HCT116 (cell line): Measurements from ENCODE around the gene CNTNAP2. TPM values are rescaled to one million over a fixed set of nuclear protein-coding genes. Genes with fewer than 3 reads are reported as not detected.

ENCODE experiments used
- ATAC-seq: fragments of 200-7000 bp; cut with Tn5 transposase; 2 replicates; pipeline ENCODE4 v1.9.1; 2020; ENCODE audit warnings: mild to moderate bottlenecking, moderate library complexity
- BruUV-seq: library from RNA; stranded (reverse); fragments of 400-500 nt; replicated peaks from 2 replicates; lab custom pipeline; 2021; lab: Mats Ljungman, UMichigan
- CTCF ChIA-PET: fragments of 300-600 bp; sonication (Branson Sonifier 250); formaldehyde crosslinking; loops from one replicate; lab custom pipeline; 2021; ENCODE audit warnings: antibody characterized with exemption; lab: Charles Lee
- POLR2A ChIA-PET: fragments of 300-600, 350-600 bp; sonication (Branson Sonifier 250); formaldehyde crosslinking; loops from one replicate; lab custom pipeline; 2021; ENCODE audit warnings: antibody characterized with exemption; lab: Charles Lee
- RAD21 ChIA-PET, 2 experiments: fragments of 300-600 bp; sonication (Branson Sonifier 250); formaldehyde crosslinking; loops; one replicate each; lab custom pipeline; 2023; ENCODE audit warnings: low total read pairs in 2 of 2; ENCODE audit not compliant: uncharacterized antibody in 2 of 2, unreplicated experiment in 2 of 2, low non-redundant PET in 1 of 2; lab: Charles Lee
- DNase-seq: peaks from one replicate; pipeline ENCODE4 v3.0.0-alpha.2; 2010; ENCODE audit warnings: low read depth, low spot score
- H2AFZ ChIP-seq: fragments of 200-600 bp; shearing (Covaris generic), sonication (generic); 2 replicates; pipeline ENCODE4 v1.6.1; 2017; ENCODE audit warnings: low read depth, mixed run types, mixed read lengths, antibody characterized with exemption, low read length; ENCODE audit not compliant: poor library complexity, severe bottlenecking
- H3K27ac ChIP-seq: 2 replicates; pipeline ENCODE4 v1.5.1; 2012; ENCODE audit warnings: low read depth, low read length
- H3K27me3 ChIP-seq: fragments of 200-600 bp; sonication (generic); 2 replicates; pipeline ENCODE4 v1.6.1; 2016; ENCODE audit warnings: mixed run types, low read length, mixed read lengths; ENCODE audit not compliant: insufficient read depth
- H3K36me3 ChIP-seq, 2 experiments: fragments of 200-500 bp in 1 of 2; fragments of 200-600 bp in 1 of 2; sonication (Bioruptor generic) in 1 of 2; sonication (generic) in 1 of 2; 2 replicates each; pipeline versions ENCODE4 v1.5.1 to v1.6.1; 2014 to 2016; ENCODE audit warnings: low read length in 2 of 2, inconsistent platforms in 1 of 2, mixed read lengths in 1 of 2, mixed run types in 1 of 2; ENCODE audit not compliant: insufficient read depth in 2 of 2, control insufficient read depth in 1 of 2
- H3K4me1 ChIP-seq, 2 experiments: fragments of 200-600 bp in 1 of 2; sonication (generic) in 1 of 2; 2 replicates each; pipeline versions ENCODE4 v1.5.1 to v1.6.1; 2012 to 2017; ENCODE audit warnings: low read length in 2 of 2, inconsistent platforms in 1 of 2, mild to moderate bottlenecking in 1 of 2, mixed read lengths in 1 of 2, mixed run types in 1 of 2, moderate library complexity in 1 of 2; ENCODE audit not compliant: insufficient read depth in 2 of 2, control insufficient read depth in 1 of 2
- H3K4me2 ChIP-seq: fragments of 200-600 bp; sonication (generic); 2 replicates; pipeline ENCODE4 v1.6.1; 2017; ENCODE audit warnings: mixed run types, low read length, mixed read lengths
- H3K4me3 ChIP-seq, 2 experiments: fragments of 200-600 bp in 1 of 2; sonication (generic) in 1 of 2; replicated peaks in 1 of 2; 2 replicates each; pipeline ENCODE4 v1.5.1; 2011 to 2016; ENCODE audit warnings: low read length in 2 of 2, control low read depth in 1 of 2, low read depth in 1 of 2, mild to moderate bottlenecking in 1 of 2, mixed read lengths in 1 of 2, mixed run types in 1 of 2
- H3K79me2 ChIP-seq: fragments of 200-600 bp; sonication (generic); 2 replicates; pipeline ENCODE4 v1.6.1; 2017; ENCODE audit warnings: mild to moderate bottlenecking, mixed run types, low read length, moderate library complexity, mixed read lengths; ENCODE audit not compliant: insufficient read depth
- H3K9ac ChIP-seq: fragments of 200-600 bp; sonication (generic); 2 replicates; pipeline ENCODE4 v1.6.1; 2016; ENCODE audit warnings: low read length, mixed read lengths
- H3K9me2 ChIP-seq: fragments of 200-600 bp; sonication (generic), shearing (Covaris generic); 2 replicates; pipeline ENCODE4 v1.6.1; 2017; ENCODE audit warnings: mixed run types, mild to moderate bottlenecking, moderate library complexity; ENCODE audit not compliant: insufficient read depth
- H3K9me3 ChIP-seq, 2 experiments: fragments of 200-500 bp in 1 of 2; fragments of 200-600 bp in 1 of 2; sonication (Bioruptor generic) in 1 of 2; sonication (generic) in 1 of 2; 2 replicates each; pipeline ENCODE4 v1.6.1; 2014 to 2017; ENCODE audit warnings: low read length in 2 of 2, mixed read lengths in 2 of 2, inconsistent platforms in 1 of 2, low read depth in 1 of 2, mild to moderate bottlenecking in 1 of 2, mixed run types in 1 of 2, moderate library complexity in 1 of 2; ENCODE audit not compliant: control insufficient read depth in 1 of 2, insufficient read depth in 1 of 2
- H4K20me1 ChIP-seq: fragments of 200-600 bp; sonication (generic), shearing (Covaris generic); 2 replicates; pipeline ENCODE4 v1.6.1; 2017; ENCODE audit warnings: mixed run types, mild to moderate bottlenecking, moderate library complexity; ENCODE audit not compliant: insufficient read depth
- CEBPB ChIP-seq: IDR thresholded peaks from 2 replicates; pipeline ENCODE4 v1.6.1; 2012; ENCODE audit warnings: low read depth
- EGR1 ChIP-seq: IDR thresholded peaks from 2 replicates; pipeline ENCODE4 v1.6.1; 2012; ENCODE audit warnings: low read depth
- ELF1 ChIP-seq: IDR thresholded peaks from 2 replicates; pipeline ENCODE4 v1.6.1; 2012; ENCODE audit warnings: low read depth, borderline replicate concordance
- EZH2 ChIP-seq: fragments of 200-600 bp; sonication (generic); IDR thresholded peaks from 2 replicates; pipeline ENCODE4 v1.6.1; 2017; ENCODE audit warnings: antibody characterized with exemption, mixed run types
- EZH2phosphoT487 ChIP-seq: fragments of 200-600 bp; IDR thresholded peaks from 2 replicates; pipeline ENCODE4 v1.6.1; 2018; ENCODE audit warnings: antibody characterized with exemption, borderline replicate concordance
- JUND ChIP-seq: IDR thresholded peaks from 2 replicates; pipeline ENCODE4 v1.6.1; 2012
- POLR2A ChIP-seq: IDR thresholded peaks from 2 replicates; pipeline ENCODE4 v1.7.0; 2011; ENCODE audit warnings: borderline replicate concordance; ENCODE audit not compliant: insufficient read depth, insufficient read length; ENCODE audit errors: extremely low read depth
- POLR2AphosphoS5 ChIP-seq: IDR thresholded peaks from 2 replicates; pipeline ENCODE4 v1.6.1; 2011; ENCODE audit warnings: mild to moderate bottlenecking, low read depth, low read length, moderate library complexity
- RAD21 ChIP-seq: IDR thresholded peaks from 2 replicates; pipeline ENCODE4 v1.6.1; 2012; ENCODE audit warnings: low read depth, mild to moderate bottlenecking
- SP1 ChIP-seq: IDR thresholded peaks from 2 replicates; pipeline ENCODE4 v1.6.1; 2012; ENCODE audit warnings: low read depth
- TCF7L2 ChIP-seq: IDR thresholded peaks from 2 replicates; pipeline ENCODE4 v1.7.0; 2011; ENCODE audit warnings: borderline replicate concordance, inconsistent platforms; ENCODE audit not compliant: insufficient read depth, insufficient read length; ENCODE audit errors: extremely low read depth
- YY1 ChIP-seq: IDR thresholded peaks from 2 replicates; pipeline ENCODE4 v1.6.1; 2011; ENCODE audit warnings: low read length, low read depth, moderate library complexity, mild to moderate bottlenecking; ENCODE audit not compliant: insufficient replicate concordance; ENCODE audit errors: extremely low read depth
- ZFX ChIP-seq: fragments of 450-650 bp; IDR thresholded peaks from 2 replicates; pipeline ENCODE4 v1.6.1; 2017
- ZNF274 ChIP-seq: fragments of 200-500 bp; sonication (Bioruptor generic); IDR thresholded peaks from 2 replicates; pipeline ENCODE4 v1.6.1; 2014; ENCODE audit warnings: mild to moderate bottlenecking, low read depth, low read length, inconsistent platforms
- intact Hi-C: fragments of 100-400 bp; cut with micrococcal nuclease; formaldehyde crosslinking; loops from 2 replicates; pipeline ENCODE4 v1.10.0; 2022
- total RNA-seq: library from RNA; stranded (reverse); gene quantifications from one replicate; pipeline ENCODE4 v1.2.1, GENCODE V29; 2021; ENCODE audit not compliant: unreplicated experiment
- TF ChIP-seq, protein P1 (sequence below): IDR thresholded peaks from 2 replicates; pipeline ENCODE4 v1.6.1; 2012
- TF ChIP-seq, protein P2 (sequence below), 3 experiments: fragments of 200-600 bp in 1 of 3; sonication (generic) in 1 of 3; IDR thresholded peaks in 2 of 3; conservative IDR thresholded peaks in 1 of 3; 2 replicates each; pipeline ENCODE4 v1.5.1; 2012 to 2017; ENCODE audit warnings: low read depth in 2 of 3, low read length in 2 of 3, antibody characterized with exemption in 1 of 3, borderline replicate concordance in 1 of 3, control low read depth in 1 of 3, mild to moderate bottlenecking in 1 of 3, mixed read lengths in 1 of 3, mixed run types in 1 of 3, moderate library complexity in 1 of 3; ENCODE audit not compliant: insufficient read depth in 1 of 3
- TF ChIP-seq, protein P3 (sequence below): IDR thresholded peaks from 2 replicates; pipeline ENCODE4 v1.6.1; 2012

CNTNAP2 gene
- total RNA-seq, 1 experiment from 2014 or later: 0.37 TPM

DNA sequence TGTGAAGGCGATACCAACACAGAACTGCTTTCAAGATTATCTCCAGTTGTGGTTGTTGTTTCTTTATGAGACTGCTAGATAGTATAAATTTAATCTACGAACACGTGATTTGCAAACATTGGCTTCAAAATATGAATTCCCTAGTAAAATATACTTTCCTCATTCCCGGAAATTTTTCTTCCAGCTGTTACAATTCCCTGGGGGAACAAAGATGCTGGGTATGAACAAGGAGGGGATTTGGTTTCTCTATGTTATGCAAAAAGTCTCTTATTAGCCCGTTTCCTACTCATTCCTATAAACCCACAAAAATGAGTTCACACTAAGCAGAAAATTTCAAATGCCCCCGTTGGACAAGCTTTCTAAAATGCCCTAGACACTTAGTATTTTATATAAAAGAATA is 928.3 kb downstream of the CNTNAP2 start:
- no peak for TF ChIP-seq CEBPB
- no peak for TF ChIP-seq POLR2A
- TF ChIP-seq, protein P1, sequence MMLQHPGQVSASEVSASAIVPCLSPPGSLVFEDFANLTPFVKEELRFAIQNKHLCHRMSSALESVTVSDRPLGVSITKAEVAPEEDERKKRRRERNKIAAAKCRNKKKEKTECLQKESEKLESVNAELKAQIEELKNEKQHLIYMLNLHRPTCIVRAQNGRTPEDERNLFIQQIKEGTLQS: no peak
- no peak for TF ChIP-seq ZNF274
- TF ChIP-seq JUND: no peak
- TF ChIP-seq EZH2phosphoT487: no peak
- no peak for TF ChIP-seq TCF7L2
- no peak for TF ChIP-seq YY1
- no peak for TF ChIP-seq EGR1
- TF ChIP-seq, protein P2, sequence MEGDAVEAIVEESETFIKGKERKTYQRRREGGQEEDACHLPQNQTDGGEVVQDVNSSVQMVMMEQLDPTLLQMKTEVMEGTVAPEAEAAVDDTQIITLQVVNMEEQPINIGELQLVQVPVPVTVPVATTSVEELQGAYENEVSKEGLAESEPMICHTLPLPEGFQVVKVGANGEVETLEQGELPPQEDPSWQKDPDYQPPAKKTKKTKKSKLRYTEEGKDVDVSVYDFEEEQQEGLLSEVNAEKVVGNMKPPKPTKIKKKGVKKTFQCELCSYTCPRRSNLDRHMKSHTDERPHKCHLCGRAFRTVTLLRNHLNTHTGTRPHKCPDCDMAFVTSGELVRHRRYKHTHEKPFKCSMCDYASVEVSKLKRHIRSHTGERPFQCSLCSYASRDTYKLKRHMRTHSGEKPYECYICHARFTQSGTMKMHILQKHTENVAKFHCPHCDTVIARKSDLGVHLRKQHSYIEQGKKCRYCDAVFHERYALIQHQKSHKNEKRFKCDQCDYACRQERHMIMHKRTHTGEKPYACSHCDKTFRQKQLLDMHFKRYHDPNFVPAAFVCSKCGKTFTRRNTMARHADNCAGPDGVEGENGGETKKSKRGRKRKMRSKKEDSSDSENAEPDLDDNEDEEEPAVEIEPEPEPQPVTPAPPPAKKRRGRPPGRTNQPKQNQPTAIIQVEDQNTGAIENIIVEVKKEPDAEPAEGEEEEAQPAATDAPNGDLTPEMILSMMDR (IDR thresholded peaks at IDR 0.05 in 2 of 3, conservative IDR thresholded peaks at IDR 0.05 in 1 of 3; ENCODE audit: borderline replicate concordance in 1 of 3, insufficient read depth in 1 of 3, low read depth in 2 of 3, low read length in 2 of 3): no peak
- TF ChIP-seq ELF1: no peak
- TF ChIP-seq POLR2AphosphoS5: no peak
- TF ChIP-seq SP1: no peak
- no peak for TF ChIP-seq RAD21
- TF ChIP-seq EZH2: no peak
- TF ChIP-seq, protein P3, sequence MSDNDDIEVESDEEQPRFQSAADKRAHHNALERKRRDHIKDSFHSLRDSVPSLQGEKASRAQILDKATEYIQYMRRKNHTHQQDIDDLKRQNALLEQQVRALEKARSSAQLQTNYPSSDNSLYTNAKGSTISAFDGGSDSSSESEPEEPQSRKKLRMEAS: no peak
- no peak for TF ChIP-seq ZFX
- TF ChIP-seq, all 23 proteins: peak for 0
- Histone ChIP-seq H3K27ac (no peak overlapping the region), H3K36me3 (no peaks in the 10 kb centered on the region), H2AFZ (no peak overlapping the region), H4K20me1 (no peaks in the 10 kb centered on the region), H3K9ac (no peak overlapping the region), H3K9me2 (no peaks in the 10 kb centered on the region), H3K4me1 (no peaks in the 10 kb centered on the region), H3K4me3 (no peak overlapping the region), H3K79me2 (no peaks in the 10 kb centered on the region), H3K9me3 (peaks cover 3 to 13% of the 10 kb centered on the region in 2 experiments; a peak in 2 of 4 replicates), H3K27me3 (no peaks in the 10 kb centered on the region), H3K4me2 (no peak overlapping the region)
- intact Hi-C loops: no loop called here
- ChIA-PET POLR2A (no interaction called here), RAD21 (no interaction called here), CTCF (no interaction called here)
- ATAC-seq (no peak), DNase-seq (no peak)
- no TSS peak for BruUV-seq
